Skeletal muscle satellite cell (primary cell): ENCODE data around the gene CLIP2. TPM values are rescaled to one million over a fixed set of nuclear protein-coding genes. Genes with fewer than 3 reads are reported as not detected.
"Not testable (repeated sequence)": the region's sequence is repeated elsewhere in the genome, so short reads cannot be mapped to it uniquely, and the experiment has no call there.

Source experiments
- H3K27me3 ChIP-seq: 2 replicates; pipeline ENCODE4 v1.7.0; 2013; ENCODE audit warnings: low read length; ENCODE audit not compliant: control insufficient read depth, insufficient read depth
- H3K36me3 ChIP-seq: 2 replicates; pipeline ENCODE4 v1.7.0; 2013; ENCODE audit warnings: mild to moderate bottlenecking, control low read depth, low read length; ENCODE audit not compliant: insufficient read depth
- H3K4me1 ChIP-seq: 2 replicates; pipeline ENCODE4 v1.7.0; 2013; ENCODE audit warnings: low read length; ENCODE audit not compliant: control insufficient read depth, insufficient read depth
- H3K4me2 ChIP-seq: 2 replicates; pipeline ENCODE4 v1.7.0; 2013; ENCODE audit warnings: mild to moderate bottlenecking, low read length
- H3K4me3 ChIP-seq: 2 replicates; pipeline ENCODE4 v1.7.0; 2013; ENCODE audit warnings: low read length
- H3K9ac ChIP-seq: 2 replicates; pipeline ENCODE4 v1.7.0; 2013; ENCODE audit warnings: mild to moderate bottlenecking, low read depth, low read length, moderate library complexity
- H3K9me3 ChIP-seq: replicated peaks from 2 replicates; pipeline ENCODE4 v1.7.0; 2013; ENCODE audit warnings: mild to moderate bottlenecking, control low read depth, low read length
- total RNA-seq: library from RNA; depleted of rRNA; stranded (reverse); fragments of >200 nt; gene quantifications from 2 replicates; pipeline ENCODE4 v1.2.3, GENCODE V29; 2012; rRNA removed

Gene CLIP2
- 34.7 and 45.9 TPM in 2 replicates for total RNA-seq

- Histone ChIP-seq H3K9me3 (no peaks in the 10 kb centered on the region), H3K36me3 (no peaks in the 10 kb centered on the region), H3K4me1 (peaks cover 20% of the 10 kb centered on the region), H3K27me3 (no peaks in the 10 kb centered on the region), H3K9ac (peak within 1 kb of the TSS; percentile 95), H3K4me2 (peak within 1 kb of the TSS; percentile 99), H3K4me3 (peak within 1 kb of the TSS; percentile 99)
Observed at GRCh38 chr7:74289018-74289658, at the start of gene CLIP2. CLIP2 (plus strand) TSS chr7:74289407; CDS start chr7:74317547, 28,140 bp downstream.

GRCh38 chr7:74240482-74240881 is 48.7 kb upstream of the CLIP2 start:
- no peaks in the 10 kb centered on the region for H3K9me3 ChIP-seq
- H3K36me3 ChIP-seq: peaks cover 40% of the 10 kb centered on the region
- no peaks in the 10 kb centered on the region for H3K27me3 ChIP-seq
- H3K4me2 ChIP-seq: no peak overlapping the region
- H3K4me1 ChIP-seq: no peaks in the 10 kb centered on the region
- no peak overlapping the region for H3K9ac ChIP-seq
- no peak overlapping the region for H3K4me3 ChIP-seq

- H3K9ac ChIP-seq: no peak overlapping the region
- H3K36me3 ChIP-seq: peaks cover 35% of the 10 kb centered on the region
- no peaks in the 10 kb centered on the region for H3K9me3 ChIP-seq
- no peaks in the 10 kb centered on the region for H3K27me3 ChIP-seq
- H3K4me3 ChIP-seq: no peak overlapping the region
- H3K4me1 ChIP-seq: no peaks in the 10 kb centered on the region
- H3K4me2 ChIP-seq: no peak overlapping the region
Observed at GRCh38 chr7:74242122-74242443, 47.1 kb upstream of the CLIP2 start.

DNA sequence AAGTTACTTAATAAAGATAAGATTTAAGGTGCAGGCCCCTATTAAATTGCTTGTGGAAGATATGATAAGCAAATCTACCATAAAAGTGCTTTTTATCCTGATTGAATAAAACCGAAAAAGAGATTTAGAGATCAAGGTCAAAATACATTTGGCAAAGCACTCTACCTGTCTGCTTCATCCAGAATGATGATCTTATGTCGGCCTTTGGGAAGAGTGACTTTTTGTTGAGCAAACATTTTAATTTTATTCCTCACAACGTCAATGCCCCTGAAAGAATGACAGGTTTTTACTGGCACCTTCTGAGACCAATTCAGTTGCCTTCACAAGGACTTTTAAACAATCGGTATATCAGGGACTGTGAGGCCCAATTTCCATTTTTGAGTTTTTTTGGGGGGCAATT is 42.7 kb upstream of the CLIP2 start:
- H3K9me3 ChIP-seq: no peaks in the 10 kb centered on the region
- no peaks in the 10 kb centered on the region for H3K27me3 ChIP-seq
- no peak overlapping the region for H3K4me3 ChIP-seq
- no peak overlapping the region for H3K4me2 ChIP-seq
- no peak overlapping the region for H3K9ac ChIP-seq
- no peaks in the 10 kb centered on the region for H3K4me1 ChIP-seq
- H3K36me3 ChIP-seq: peaks cover 30% of the 10 kb centered on the region

- H3K36me3 ChIP-seq: peaks cover 21% of the 10 kb centered on the region
- peaks cover 6% of the 10 kb centered on the region for H3K4me1 ChIP-seq
- no peak overlapping the region for H3K4me3 ChIP-seq
- H3K4me2 ChIP-seq: no peak overlapping the region
- no peaks in the 10 kb centered on the region for H3K27me3 ChIP-seq
- no peaks in the 10 kb centered on the region for H3K9me3 ChIP-seq
- no peak overlapping the region for H3K9ac ChIP-seq
Observed at GRCh38 chr7:74248156-74248555, 41.1 kb upstream of the CLIP2 start.

DNA sequence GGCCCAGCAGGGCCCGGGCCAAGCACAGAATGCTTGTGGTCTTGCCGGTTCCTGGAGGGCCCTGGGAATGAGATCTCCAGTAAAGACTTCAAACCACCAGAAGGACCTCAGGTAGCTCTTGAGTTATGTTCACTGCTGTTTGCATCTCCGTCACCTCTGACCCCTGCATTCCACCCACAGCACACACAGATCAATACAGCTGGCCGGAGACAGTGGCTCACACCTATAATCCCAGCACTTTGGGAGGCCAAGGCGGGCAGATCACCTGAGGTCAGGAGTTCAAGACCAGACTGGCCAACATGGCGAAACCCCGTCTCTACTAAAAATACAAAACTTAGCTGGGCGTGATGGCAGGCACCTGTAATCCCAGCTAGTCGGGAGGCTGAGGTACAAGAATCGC is 40.1 kb upstream of the CLIP2 start:
- H3K9me3 ChIP-seq, H3K4me3 ChIP-seq, H3K27me3 ChIP-seq, H3K4me2 ChIP-seq, H3K9ac ChIP-seq: not testable (repeated sequence)
- H3K36me3 ChIP-seq: peaks cover 19% of the 10 kb centered on the region
- H3K4me1 ChIP-seq: peaks cover 11% of the 10 kb centered on the region

DNA sequence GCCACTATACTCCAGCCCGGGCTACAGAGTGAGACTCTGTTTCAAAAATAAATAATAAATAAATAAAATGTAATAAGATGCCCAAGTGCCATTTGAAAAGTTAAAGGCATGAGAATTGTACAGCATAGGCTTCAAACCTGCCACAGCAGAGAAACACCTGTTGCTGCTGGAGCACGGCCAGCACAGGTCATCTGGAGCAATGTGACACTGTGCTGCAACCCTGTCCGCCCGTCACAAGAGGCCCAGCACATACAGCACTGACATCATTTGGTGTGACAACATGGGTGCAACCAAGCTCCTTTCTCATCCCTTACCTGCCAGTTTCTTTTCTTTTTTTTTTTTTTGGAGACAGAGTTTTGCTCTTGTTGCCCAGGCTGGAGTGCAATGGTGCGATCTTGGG is 36.3 kb upstream of the CLIP2 start:
- peak overlapping the region; percentile 90 for H3K4me2 ChIP-seq
- peaks cover 19% of the 10 kb centered on the region for H3K4me1 ChIP-seq
- H3K9ac ChIP-seq: peak overlapping the region; percentile 97
- peak overlapping the region; percentile 98 for H3K4me3 ChIP-seq
- peaks cover 19% of the 10 kb centered on the region for H3K36me3 ChIP-seq
- H3K27me3 ChIP-seq: no peaks in the 10 kb centered on the region
- no peaks in the 10 kb centered on the region for H3K9me3 ChIP-seq

- peaks cover 19% of the 10 kb centered on the region for H3K4me1 ChIP-seq
- peak overlapping the region; percentile 98 for H3K4me3 ChIP-seq
- H3K27me3 ChIP-seq: no peaks in the 10 kb centered on the region
- no peaks in the 10 kb centered on the region for H3K9me3 ChIP-seq
- peak overlapping the region; percentile 90 for H3K4me2 ChIP-seq
- H3K36me3 ChIP-seq: peaks cover 19% of the 10 kb centered on the region
- H3K9ac ChIP-seq: peak overlapping the region; percentile 97
Observed at GRCh38 chr7:74253331-74253730, 35.9 kb upstream of the CLIP2 start.

- Histone ChIP-seq H3K4me1 (peaks cover 19% of the 10 kb centered on the region), H3K4me2 (peak overlapping the region; percentile 90), H3K36me3 (peaks cover 17% of the 10 kb centered on the region), H3K9me3 (no peaks in the 10 kb centered on the region), H3K9ac (peak overlapping the region; percentile 97), H3K27me3 (no peaks in the 10 kb centered on the region), H3K4me3 (peak overlapping the region; percentile 98)
Observed at GRCh38 chr7:74253835-74254128, 35.4 kb upstream of the CLIP2 start.

DNA sequence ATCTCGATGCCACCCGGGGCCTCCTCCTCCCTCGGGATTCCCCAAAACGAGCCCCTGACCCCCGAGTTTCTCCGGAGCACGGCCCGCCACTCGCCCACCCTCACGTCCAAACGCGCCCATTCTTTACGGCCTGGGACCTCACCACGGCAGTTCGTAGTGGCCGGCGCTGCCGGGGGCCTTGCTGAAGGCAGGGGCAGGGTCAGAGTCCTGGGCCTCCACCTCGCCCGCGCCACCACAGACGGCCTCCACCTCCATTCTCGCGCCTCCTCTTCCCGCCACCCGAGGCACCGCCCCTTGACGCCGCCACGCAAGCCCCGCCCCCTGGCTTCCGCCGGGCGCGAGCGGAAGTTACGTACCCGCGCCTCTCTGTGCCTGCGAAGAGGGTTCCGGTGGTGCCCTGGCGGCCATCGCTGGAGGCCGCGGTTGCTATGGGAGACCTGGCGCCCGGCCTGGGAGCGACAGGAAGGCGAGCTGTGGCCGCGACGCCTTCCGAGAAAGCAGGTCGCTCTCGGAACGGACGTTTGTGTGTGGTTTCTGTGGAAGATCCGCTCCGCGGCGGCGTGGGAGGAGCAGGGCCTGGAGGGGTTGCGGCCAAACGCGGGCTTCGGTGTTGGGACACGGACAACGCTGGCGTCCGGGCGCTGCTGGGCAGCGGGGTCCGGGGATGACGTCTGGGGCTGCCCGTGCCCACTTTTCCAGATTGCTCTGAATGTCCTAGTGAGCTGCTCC is 34.9 kb upstream of the CLIP2 start, which contains the start of gene RFC2:
Gene RFC2, minus strand, starts transcription at position 271 of the 729 bp plus-strand sequence. Its CDS starts 16 bp downstream, at position 255.
- H3K36me3 ChIP-seq: peaks cover 16% of the 10 kb centered on the region
- H3K4me1 ChIP-seq: peaks cover 19% of the 10 kb centered on the region
- H3K27me3 ChIP-seq: no peaks in the 10 kb centered on the region
- H3K9ac ChIP-seq: peak within 1 kb of the TSS; percentile 97
- peak within 1 kb of the TSS; percentile 90 for H3K4me2 ChIP-seq
- peak within 1 kb of the TSS; percentile 98 for H3K4me3 ChIP-seq
- no peaks in the 10 kb centered on the region for H3K9me3 ChIP-seq

DNA sequence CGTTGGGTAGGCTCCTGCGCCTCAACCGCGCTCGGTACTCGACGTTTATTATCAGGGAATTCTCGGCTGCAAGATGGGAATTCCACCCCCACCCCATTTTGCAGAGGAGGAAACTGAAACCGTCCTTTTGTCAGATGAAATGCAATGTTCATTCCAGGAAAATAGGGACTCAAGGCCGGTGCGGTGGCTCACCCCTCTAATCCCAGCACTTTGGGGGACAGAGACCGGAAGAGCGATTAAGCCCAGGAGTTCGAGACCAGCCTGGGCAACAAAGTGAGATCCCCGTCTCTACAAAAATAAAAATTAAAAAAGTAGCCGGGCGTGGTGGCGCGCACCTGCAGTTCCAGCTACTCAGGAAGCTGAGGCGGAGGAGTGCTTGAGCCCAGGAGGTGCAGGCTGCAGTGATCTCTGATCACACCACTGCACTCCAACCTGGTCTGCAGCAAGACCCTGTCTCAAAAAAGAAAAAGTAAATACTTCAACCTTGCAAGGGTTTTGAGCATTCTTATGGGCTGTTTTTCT is 34.3 kb upstream of the CLIP2 start:
- Histone ChIP-seq H3K4me3 (peak overlapping the region; percentile 98), H3K4me2 (peak overlapping the region; percentile 90), H3K36me3 (peaks cover 10% of the 10 kb centered on the region), H3K4me1 (peaks cover 19% of the 10 kb centered on the region), H3K9ac (peak overlapping the region; percentile 97), H3K9me3 (no peaks in the 10 kb centered on the region), H3K27me3 (no peaks in the 10 kb centered on the region)

- H3K9me3 ChIP-seq: not testable (repeated sequence)
Observed at GRCh38 chr7:74255461-74255860, 33.7 kb upstream of the CLIP2 start.

More at GRCh38 chr7:74255461-74255860, 33.7 kb upstream of the CLIP2 start:
- not testable (repeated sequence) for H3K36me3 ChIP-seq, H3K9ac ChIP-seq, H3K27me3 ChIP-seq
- peak overlapping the region; percentile 98 for H3K4me3 ChIP-seq
- H3K4me2 ChIP-seq: peak overlapping the region; percentile 90
- peaks cover 19% of the 10 kb centered on the region for H3K4me1 ChIP-seq
